ENCODE results near the gene GPC6.

GPC6 gene

DNA sequence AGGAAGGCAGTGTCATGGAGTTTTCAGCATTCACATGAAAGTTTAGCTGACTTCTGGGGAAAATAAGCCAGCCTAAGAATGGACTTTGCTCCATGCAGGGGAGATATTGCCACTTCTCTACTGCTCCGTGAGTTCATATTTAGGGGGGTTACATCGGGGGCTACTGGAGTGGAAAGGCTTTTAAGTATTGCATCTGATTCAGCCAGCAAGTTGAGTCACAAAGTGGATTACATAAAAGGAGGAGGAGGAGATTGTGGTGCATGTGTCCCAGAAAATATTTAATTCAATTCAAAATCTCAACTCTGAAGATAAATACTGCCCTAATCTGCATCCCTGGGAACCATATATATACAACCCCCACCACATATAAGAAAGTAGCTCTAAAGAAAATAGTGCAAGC, 635.7 kb downstream of the GPC6 start:
- H3K27ac Mint-ChIP-seq: no peak overlapping the region

GRCh38 chr13:93865235-93865634, 638.6 kb downstream of the GPC6 start:
- ATAC-seq: no peak
- no peak overlapping the region for H3K4me3 Mint-ChIP-seq
- no peaks in the 10 kb centered on the region for H3K27me3 Mint-ChIP-seq
- no peak overlapping the region for H3K27ac Mint-ChIP-seq
- H3K36me3 Mint-ChIP-seq: no peaks in the 10 kb centered on the region
- H3K4me1 Mint-ChIP-seq: no peaks in the 10 kb centered on the region
- no peaks in the 10 kb centered on the region for H3K9me3 Mint-ChIP-seq

More for the DNA sequence above, 635.7 kb downstream of the GPC6 start:
- peaks cover 8% of the 10 kb centered on the region for H3K9me3 Mint-ChIP-seq
- H3K36me3 Mint-ChIP-seq: no peaks in the 10 kb centered on the region
- ATAC-seq: no peak
- no peak overlapping the region for H3K4me3 Mint-ChIP-seq
- no peaks in the 10 kb centered on the region for H3K4me1 Mint-ChIP-seq
- no peaks in the 10 kb centered on the region for H3K27me3 Mint-ChIP-seq

DNA sequence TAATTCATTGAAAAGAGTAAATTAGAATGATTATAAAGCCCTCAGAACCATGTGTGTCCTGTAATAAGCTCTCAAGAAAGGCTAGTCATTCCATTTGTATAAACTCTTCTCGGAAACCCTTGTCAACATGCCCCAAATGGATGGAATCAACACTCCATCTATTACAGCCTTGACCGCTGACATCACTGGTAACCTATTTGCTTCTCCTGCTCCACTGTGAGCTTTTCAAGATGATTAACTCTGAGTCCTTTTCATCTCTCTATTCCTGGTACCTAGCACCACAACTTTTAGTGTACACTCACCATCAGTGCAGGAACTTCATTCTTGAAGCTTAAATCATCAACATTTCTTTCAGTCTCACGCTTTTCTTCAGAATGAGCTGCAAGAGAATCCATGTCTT, 640.9 kb downstream of the GPC6 start:
- no peak for ATAC-seq
- H3K9me3 Mint-ChIP-seq: no peaks in the 10 kb centered on the region
- H3K36me3 Mint-ChIP-seq: no peaks in the 10 kb centered on the region
- no peak overlapping the region for H3K4me3 Mint-ChIP-seq
- no peak overlapping the region for H3K27ac Mint-ChIP-seq
- no peaks in the 10 kb centered on the region for H3K4me1 Mint-ChIP-seq
- no peaks in the 10 kb centered on the region for H3K27me3 Mint-ChIP-seq

GRCh38 chr13:93872376-93872775, 645.8 kb downstream of the GPC6 start:
- no peak for ATAC-seq
- Mint-ChIP-seq H3K4me3 (no peak overlapping the region), H3K9me3 (no peaks in the 10 kb centered on the region), H3K4me1 (no peaks in the 10 kb centered on the region), H3K27me3 (no peaks in the 10 kb centered on the region), H3K27ac (no peak overlapping the region), H3K36me3 (no peaks in the 10 kb centered on the region)

GRCh38 chr13:93872786-93873347, 646.3 kb downstream of the GPC6 start:
- H3K9me3 Mint-ChIP-seq: no peaks in the 10 kb centered on the region
- H3K27ac Mint-ChIP-seq: no peak overlapping the region
- H3K36me3 Mint-ChIP-seq: no peaks in the 10 kb centered on the region
- no peak overlapping the region for H3K4me3 Mint-ChIP-seq
- no peaks in the 10 kb centered on the region for H3K27me3 Mint-ChIP-seq
- ATAC-seq: no peak
- H3K4me1 Mint-ChIP-seq: no peaks in the 10 kb centered on the region

- no peak for ATAC-seq
- Mint-ChIP-seq H3K27me3 (no peaks in the 10 kb centered on the region), H3K9me3 (peaks cover 6% of the 10 kb centered on the region), H3K27ac (no peak overlapping the region), H3K4me3 (no peak overlapping the region), H3K4me1 (no peaks in the 10 kb centered on the region), H3K36me3 (no peaks in the 10 kb centered on the region)
Measured at GRCh38 chr13:93875547-93875946, 648.9 kb downstream of the GPC6 start.

GRCh38 chr13:93876236-93876635, 649.6 kb downstream of the GPC6 start:
- Mint-ChIP-seq H3K36me3 (no peaks in the 10 kb centered on the region), H3K27ac (no peak overlapping the region), H3K4me1 (no peaks in the 10 kb centered on the region), H3K4me3 (no peak overlapping the region), H3K9me3 (peaks cover 6% of the 10 kb centered on the region), H3K27me3 (no peaks in the 10 kb centered on the region)
- no peak for ATAC-seq

GRCh38 chr13:93878675-93879074, 652.1 kb downstream of the GPC6 start:
- no peaks in the 10 kb centered on the region for H3K36me3 Mint-ChIP-seq
- H3K9me3 Mint-ChIP-seq: peaks cover 6% of the 10 kb centered on the region
- no peaks in the 10 kb centered on the region for H3K4me1 Mint-ChIP-seq
- H3K27me3 Mint-ChIP-seq: no peaks in the 10 kb centered on the region
- H3K4me3 Mint-ChIP-seq: no peak overlapping the region
- no peak for ATAC-seq
- H3K27ac Mint-ChIP-seq: no peak overlapping the region

DNA sequence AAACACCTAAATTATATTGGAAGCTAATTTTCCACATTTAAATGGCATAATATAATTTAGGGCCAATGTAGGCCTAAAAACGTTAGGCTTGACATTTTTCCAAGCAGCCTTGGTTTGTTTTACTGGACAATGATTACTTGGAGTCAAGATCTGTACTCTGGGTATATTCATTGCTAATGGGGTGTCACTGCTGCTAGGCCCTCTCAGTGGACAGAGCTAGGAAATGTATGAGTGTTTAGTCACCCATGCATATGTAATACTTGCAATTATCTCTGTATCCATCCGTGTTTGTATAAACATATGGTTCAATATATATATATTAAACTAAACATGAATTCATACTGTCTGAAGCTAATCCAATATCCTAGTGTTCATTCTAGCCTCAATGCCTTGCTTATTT, 654.8 kb downstream of the GPC6 start:
- H3K36me3 Mint-ChIP-seq: no peaks in the 10 kb centered on the region

GRCh38 chr13:93882086-93882651, 655.6 kb downstream of the GPC6 start:
- no peaks in the 10 kb centered on the region for H3K36me3 Mint-ChIP-seq
- H3K27ac Mint-ChIP-seq: no peak overlapping the region
- no peak overlapping the region for H3K4me3 Mint-ChIP-seq
- ATAC-seq: no peak
- H3K27me3 Mint-ChIP-seq: no peaks in the 10 kb centered on the region
- H3K4me1 Mint-ChIP-seq: no peaks in the 10 kb centered on the region
- peaks cover 6% of the 10 kb centered on the region for H3K9me3 Mint-ChIP-seq

More for the DNA sequence above, 654.8 kb downstream of the GPC6 start:
- Mint-ChIP-seq H3K4me3 (no peak overlapping the region), H3K27me3 (no peaks in the 10 kb centered on the region), H3K4me1 (no peaks in the 10 kb centered on the region), H3K27ac (no peak overlapping the region), H3K9me3 (peaks cover 6% of the 10 kb centered on the region)
- no peak for ATAC-seq

GRCh38 chr13:93889430-93889951, 662.9 kb downstream of the GPC6 start:
- H3K27ac Mint-ChIP-seq: no peak overlapping the region
- H3K9me3 Mint-ChIP-seq: no peaks in the 10 kb centered on the region
- H3K4me3 Mint-ChIP-seq: no peak overlapping the region
- ATAC-seq: no peak
- no peaks in the 10 kb centered on the region for H3K36me3 Mint-ChIP-seq
- no peaks in the 10 kb centered on the region for H3K27me3 Mint-ChIP-seq
- no peaks in the 10 kb centered on the region for H3K4me1 Mint-ChIP-seq

DNA sequence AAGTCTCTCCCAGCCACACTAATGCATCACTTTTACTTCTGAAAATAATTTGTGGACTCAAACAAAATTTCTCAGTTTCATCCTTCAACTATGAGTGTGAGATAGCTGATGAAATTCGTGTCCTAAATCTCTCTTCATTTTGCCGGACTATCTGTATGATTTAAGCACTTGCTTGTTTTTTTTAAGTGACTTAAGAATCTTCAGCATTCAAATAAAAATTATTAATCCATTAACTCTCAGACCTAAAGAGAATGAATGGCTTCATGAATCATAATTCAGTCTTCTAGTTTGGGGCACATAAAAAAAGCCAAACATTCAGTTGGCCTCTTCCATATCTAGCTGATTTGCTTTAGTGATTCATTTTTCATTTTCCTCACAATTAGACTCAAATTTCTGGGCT, 673.4 kb downstream of the GPC6 start:
- H3K27ac Mint-ChIP-seq: no peak overlapping the region
- H3K27me3 Mint-ChIP-seq: no peaks in the 10 kb centered on the region
- peaks cover 3% of the 10 kb centered on the region for H3K9me3 Mint-ChIP-seq
- H3K4me3 Mint-ChIP-seq: no peak overlapping the region
- no peaks in the 10 kb centered on the region for H3K36me3 Mint-ChIP-seq
- no peak for ATAC-seq
- no peaks in the 10 kb centered on the region for H3K4me1 Mint-ChIP-seq

- Mint-ChIP-seq H3K9me3 (peaks cover 3% of the 10 kb centered on the region), H3K36me3 (no peaks in the 10 kb centered on the region), H3K4me1 (no peaks in the 10 kb centered on the region), H3K27me3 (no peaks in the 10 kb centered on the region), H3K4me3 (no peak overlapping the region), H3K27ac (no peak overlapping the region)
- ATAC-seq: no peak
Measured at GRCh38 chr13:93900731-93901130, 674.1 kb downstream of the GPC6 start.

DNA sequence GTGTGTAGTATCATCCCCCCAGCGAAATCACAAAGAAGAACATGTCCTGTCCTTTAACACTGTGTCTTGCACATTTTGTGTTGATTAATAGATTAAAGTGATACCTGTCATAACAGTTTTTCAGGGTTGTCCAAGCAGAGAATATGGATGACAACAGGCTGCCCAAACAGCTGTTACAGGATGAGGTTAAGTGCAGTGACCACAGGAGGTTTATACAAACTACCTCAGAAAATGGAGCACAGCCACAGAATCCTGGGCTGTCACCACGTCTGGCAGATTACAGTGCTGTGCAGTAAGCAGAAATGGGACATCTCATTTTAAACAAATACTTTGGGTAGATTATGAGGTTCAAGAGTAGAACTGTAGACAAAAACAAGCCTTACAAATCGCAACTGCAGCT, 677.3 kb downstream of the GPC6 start:
- no peaks in the 10 kb centered on the region for H3K4me1 Mint-ChIP-seq
- H3K27ac Mint-ChIP-seq: no peak overlapping the region
- H3K27me3 Mint-ChIP-seq: no peaks in the 10 kb centered on the region
- ATAC-seq: no peak
- H3K36me3 Mint-ChIP-seq: no peaks in the 10 kb centered on the region
- H3K9me3 Mint-ChIP-seq: peaks cover 3% of the 10 kb centered on the region
- no peak overlapping the region for H3K4me3 Mint-ChIP-seq

- no peak overlapping the region for H3K27ac Mint-ChIP-seq
- H3K9me3 Mint-ChIP-seq: peaks cover 6% of the 10 kb centered on the region
- no peaks in the 10 kb centered on the region for H3K36me3 Mint-ChIP-seq
- ATAC-seq: no peak
- no peak overlapping the region for H3K4me3 Mint-ChIP-seq
- H3K4me1 Mint-ChIP-seq: no peaks in the 10 kb centered on the region
- H3K27me3 Mint-ChIP-seq: no peaks in the 10 kb centered on the region
Measured at GRCh38 chr13:93915269-93915809, 688.7 kb downstream of the GPC6 start.
